IMR-90 (cell line): ENCODE results near the gene AADACL3. TPM values are rescaled to one million over a fixed set of nuclear protein-coding genes. Genes with fewer than 3 reads are reported as not detected.

Experiments
- ATAC-seq: fragments of 200-7000 bp; cut with Tn5 transposase; 2 replicates; pipeline ENCODE4 v1.9.1; 2020; ENCODE audit warnings: low read depth, mild to moderate bottlenecking, moderate library complexity
- BruUV-seq: library from RNA; stranded (reverse); fragments of 400-500 nt; replicated peaks from 2 replicates; lab custom pipeline; 2021; lab: Mats Ljungman, UMichigan
- CTCF ChIA-PET: fragments of 300-600 bp; formaldehyde crosslinking; extraction: SDS; loops from one replicate; lab custom pipeline; 2021; ENCODE audit warnings: antibody characterized with exemption; lab: Yijun Ruan, JAX
- POLR2A ChIA-PET: fragments of 300-600 bp; sonication (Branson Sonifier 250); formaldehyde crosslinking; loops from one replicate; lab custom pipeline; 2022; ENCODE audit warnings: antibody characterized with exemption; ENCODE audit not compliant: unreplicated experiment; lab: Charles Lee
- DNase-seq: peaks from one replicate; pipeline ENCODE4 v3.0.0; 2013
- H2AFZ ChIP-seq: replicated peaks from 2 replicates; pipeline ENCODE3; 2013; ENCODE audit warnings: low read length, mild to moderate bottlenecking; ENCODE audit not compliant: poor library complexity
- H2AK5ac ChIP-seq: 2 replicates; pipeline ENCODE4 v1.6.1; 2013; ENCODE audit warnings: low read depth, low read length, inconsistent platforms
- H2AK9ac ChIP-seq: replicated peaks from 2 replicates; pipeline ENCODE3; 2013; ENCODE audit warnings: mild to moderate bottlenecking, low read depth, low read length, moderate library complexity; ENCODE audit not compliant: poor library complexity
- H2BK120ac ChIP-seq: 2 replicates; pipeline ENCODE4 v1.6.1; 2013; ENCODE audit warnings: low read depth, low read length, inconsistent platforms
- H2BK15ac ChIP-seq: 3 replicates; pipeline ENCODE4 v1.6.1; 2013; ENCODE audit warnings: low read depth, low read length, inconsistent platforms
- H2BK20ac ChIP-seq: 2 replicates; pipeline ENCODE4 v1.6.1; 2013; ENCODE audit warnings: low read depth, mild to moderate bottlenecking, inconsistent platforms, low read length, moderate library complexity
- H2BK5ac ChIP-seq: 2 replicates; pipeline ENCODE4 v1.6.1; 2013; ENCODE audit warnings: mild to moderate bottlenecking, low read depth, low read length, inconsistent platforms; ENCODE audit not compliant: poor library complexity, severe bottlenecking
- H3K14ac ChIP-seq: replicated peaks from 2 replicates; pipeline ENCODE4 v1.6.1; 2013; ENCODE audit warnings: low read depth, low read length, inconsistent platforms
- H3K18ac ChIP-seq: 2 replicates; pipeline ENCODE4 v1.6.1; 2013; ENCODE audit warnings: low read depth, low read length, control low read depth
- H3K23ac ChIP-seq: 2 replicates; pipeline ENCODE4 v1.6.1; 2013; ENCODE audit warnings: low read depth, low read length, inconsistent platforms
- H3K27ac ChIP-seq: 2 replicates; pipeline ENCODE4 v1.5.1; 2013; ENCODE audit warnings: mild to moderate bottlenecking, control low read depth, low read length; ENCODE audit not compliant: insufficient read depth
- H3K27me3 ChIP-seq: 2 replicates; pipeline ENCODE4 v1.6.1; 2013; ENCODE audit warnings: low read length; ENCODE audit not compliant: control insufficient read depth, insufficient read depth
- H3K36me3 ChIP-seq: 2 replicates; pipeline ENCODE4 v1.6.1; 2013; ENCODE audit warnings: low read length, mixed read lengths; ENCODE audit not compliant: control insufficient read depth, insufficient read depth
- H3K4ac ChIP-seq: 2 replicates; pipeline ENCODE4 v1.6.1; 2013; ENCODE audit warnings: low read depth, low read length, inconsistent platforms
- H3K4me1 ChIP-seq: 2 replicates; pipeline ENCODE4 v1.6.1; 2013; ENCODE audit warnings: low read length, mixed read lengths; ENCODE audit not compliant: control insufficient read depth, insufficient read depth
- H3K4me2 ChIP-seq: 2 replicates; pipeline ENCODE4 v1.6.1; 2013; ENCODE audit warnings: low read depth, mild to moderate bottlenecking, control low read depth, low read length, moderate library complexity
- H3K4me3 ChIP-seq: 2 replicates; pipeline ENCODE4 v1.5.1; 2013; ENCODE audit warnings: low read depth, mild to moderate bottlenecking, control low read depth, low read length, moderate library complexity; ENCODE audit not compliant: insufficient read depth
- H3K56ac ChIP-seq: 2 replicates; pipeline ENCODE4 v1.6.1; 2013; ENCODE audit warnings: low read length, inconsistent platforms; ENCODE audit not compliant: insufficient read depth; ENCODE audit errors: extremely low read depth
- H3K79me1 ChIP-seq, 2 experiments: 2 replicates each; pipeline ENCODE4 v1.6.1; 2013; ENCODE audit warnings: low read length in 2 of 2, inconsistent platforms in 1 of 2, low read depth in 1 of 2
- H3K9ac ChIP-seq: 2 replicates; pipeline ENCODE4 v1.6.1; 2013; ENCODE audit warnings: low read depth, low read length, control low read depth
- H3K9me1 ChIP-seq: 2 replicates; pipeline ENCODE4 v1.6.1; 2013; ENCODE audit warnings: low read length, inconsistent platforms; ENCODE audit not compliant: insufficient read depth
- H3K9me3 ChIP-seq: 2 replicates; pipeline ENCODE4 v1.6.1; 2013; ENCODE audit warnings: low read length; ENCODE audit not compliant: control insufficient read depth, insufficient read depth
- H4K20me1 ChIP-seq: 2 replicates; pipeline ENCODE4 v1.6.1; 2013; ENCODE audit warnings: low read length, inconsistent platforms; ENCODE audit not compliant: insufficient read depth
- H4K5ac ChIP-seq: 2 replicates; pipeline ENCODE4 v1.6.1; 2013; ENCODE audit warnings: mild to moderate bottlenecking, low read depth, low read length, control low read depth
- H4K8ac ChIP-seq, 2 experiments: 2 replicates each; pipeline ENCODE4 v1.6.1; 2013; ENCODE audit warnings: low read depth in 2 of 2, low read length in 2 of 2, control low read depth in 1 of 2, inconsistent platforms in 1 of 2
- H4K91ac ChIP-seq: 2 replicates; pipeline ENCODE4 v1.6.1; 2013; ENCODE audit warnings: low read depth, low read length, inconsistent platforms; ENCODE audit not compliant: insufficient read depth
- CEBPB ChIP-seq: IDR thresholded peaks from 2 replicates; pipeline ENCODE4 v1.6.1; 2012; ENCODE audit warnings: low read depth, low read length, improper control_type of control experiment
- MAFK ChIP-seq: IDR thresholded peaks from 2 replicates; pipeline ENCODE4 v1.6.1; 2012; ENCODE audit warnings: low read depth, low read length, improper control_type of control experiment
- MAZ ChIP-seq: IDR thresholded peaks from 2 replicates; pipeline ENCODE4 v1.6.1; 2012; ENCODE audit warnings: low read depth, mild to moderate bottlenecking, low read length, improper control_type of control experiment, moderate library complexity, borderline replicate concordance
- RFX5 ChIP-seq: IDR thresholded peaks from 2 replicates; pipeline ENCODE4 v1.8.0; 2012; ENCODE audit warnings: low read depth, mild to moderate bottlenecking, low read length, moderate library complexity
- WGBS, 2 experiments: methylation state at CpG; one replicate each; pipeline versions ENCODE4 v1.1.5 to v1.1.7; 2013; ENCODE audit warnings: missing lambda C conversion rate in 2 of 2; ENCODE audit not compliant: insufficient read length in 1 of 2; ENCODE audit errors: extremely low coverage in 2 of 2; 5-methylcytosine and 5-hydroxymethylcytosine counted together
- dilution Hi-C: fragments of 300-500 bp; cut with HindIII; formaldehyde crosslinking; loops from one replicate; pipeline ENCODE4 v1.14.3; 2018; ENCODE audit warnings: low sequenced_read_pairs; ENCODE audit not compliant: unreplicated experiment
- in situ Hi-C: fragments of 300-500 bp; cut with MboI; formaldehyde crosslinking; loops from 3 replicates; pipeline ENCODE4 v1.14.3; 2019; ENCODE audit warnings: low sequenced_read_pairs, inconsistent platforms, mixed read lengths
- intact Hi-C: fragments of 100-400 bp; cut with micrococcal nuclease; formaldehyde crosslinking; loops from 2 replicates; pipeline ENCODE4 v1.10.0; 2022
- polyA plus RNA-seq, 3 experiments: library from polyadenylated mRNA; depleted of rRNA; stranded (reverse); fragments of >200 nt; gene quantifications; 2 replicates each; pipeline ENCODE4 v1.2.3, GENCODE V29; 2012; ENCODE audit warnings: low replicate concordance in 1 of 3
- total RNA-seq: library from RNA; depleted of rRNA; stranded (reverse); fragments of >200 nt; gene quantifications from 2 replicates; pipeline ENCODE4 v1.2.3, GENCODE V29; 2012
- TF ChIP-seq, protein P1 (sequence below): fragments of 150-350 bp; IDR thresholded peaks from 2 replicates; pipeline ENCODE4 v1.6.1; 2017; ENCODE audit warnings: mild to moderate bottlenecking, antibody characterized with exemption, low read length, low read depth

AADACL3 gene
- total and polyA plus RNA-seq, 2 of the 4 experiments (the other 2 are of a cell fraction): not detected

DNA sequence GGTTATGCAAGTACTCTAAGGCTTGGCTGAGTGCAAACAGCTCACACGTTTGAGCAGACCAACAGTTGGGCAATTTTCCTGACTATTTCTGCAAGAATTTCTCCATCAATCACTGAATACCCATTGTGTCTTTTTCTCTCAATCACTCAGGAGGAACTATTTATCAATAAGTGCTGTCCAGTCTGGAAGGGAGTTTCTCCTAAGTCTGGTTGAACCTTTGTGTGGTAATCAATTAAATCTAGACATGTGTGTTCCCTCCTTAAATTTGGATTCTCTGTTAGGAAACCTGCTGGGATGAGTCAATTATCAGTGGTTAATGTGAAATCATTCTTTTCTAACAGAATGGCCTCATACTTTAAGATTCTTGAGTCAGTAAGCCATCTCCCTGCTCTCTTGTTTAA lies 6.8 kb upstream of the AADACL3 start:
- H3K27me3 ChIP-seq: no peaks in the 10 kb centered on the region
- intact Hi-C loops (no loop called here), in situ Hi-C loops (no loop called here), dilution Hi-C loops (no loop called here)
- no peaks in the 10 kb centered on the region for H4K20me1 ChIP-seq
- no peak overlapping the region for H2BK20ac ChIP-seq
- ChIA-PET CTCF (no interaction called here), POLR2A (no interaction called here)
- TF ChIP-seq MAFK: no peak
- no peak for TF ChIP-seq CEBPB
- TF ChIP-seq RFX5: no peak
- no peak for TF ChIP-seq MAZ
- TF ChIP-seq, protein P1, sequence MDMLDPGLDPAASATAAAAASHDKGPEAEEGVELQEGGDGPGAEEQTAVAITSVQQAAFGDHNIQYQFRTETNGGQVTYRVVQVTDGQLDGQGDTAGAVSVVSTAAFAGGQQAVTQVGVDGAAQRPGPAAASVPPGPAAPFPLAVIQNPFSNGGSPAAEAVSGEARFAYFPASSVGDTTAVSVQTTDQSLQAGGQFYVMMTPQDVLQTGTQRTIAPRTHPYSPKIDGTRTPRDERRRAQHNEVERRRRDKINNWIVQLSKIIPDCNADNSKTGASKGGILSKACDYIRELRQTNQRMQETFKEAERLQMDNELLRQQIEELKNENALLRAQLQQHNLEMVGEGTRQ: no peak
- H3K4me1 ChIP-seq: no peaks in the 10 kb centered on the region
- H2AFZ ChIP-seq: no peak overlapping the region
- no peak overlapping the region for H3K14ac ChIP-seq
- no peaks in the 10 kb centered on the region for H3K36me3 ChIP-seq
- no peak overlapping the region for H2AK9ac ChIP-seq
- no peak overlapping the region for H2BK5ac ChIP-seq
- no peak overlapping the region for H3K27ac ChIP-seq
- H3K56ac ChIP-seq: no peak overlapping the region
- no peaks in the 10 kb centered on the region for H3K79me1 ChIP-seq
- no peak overlapping the region for H2BK120ac ChIP-seq
- no peak for ATAC-seq
- 0% methylated on average over 1 of the region's 1 CpG; no CpG with 5 or more reads in 1 of the 2 experiments for WGBS, 2 experiments
- no peak overlapping the region for H3K4ac ChIP-seq
- H4K8ac ChIP-seq: no peak overlapping the region
- no peaks in the 10 kb centered on the region for H3K9me1 ChIP-seq
- H2BK15ac ChIP-seq: no peak overlapping the region
- no peaks in the 10 kb centered on the region for H3K9me3 ChIP-seq
- no peak overlapping the region for H4K91ac ChIP-seq
- no peak overlapping the region for H2AK5ac ChIP-seq
- H3K18ac ChIP-seq: no peak overlapping the region
- no peak overlapping the region for H3K4me2 ChIP-seq
- H3K4me3 ChIP-seq: no peak overlapping the region
- no TSS peak for BruUV-seq
- no peak overlapping the region for H4K5ac ChIP-seq
- H3K9ac ChIP-seq: no peak overlapping the region
- DNase-seq: no peak
- no peak overlapping the region for H3K23ac ChIP-seq
